CD4-positive, alpha-beta T cell treated with Interleukin-21 for 1 hour (primary cell): ENCODE data around the gene ADK.
"Not testable (repeated sequence)": the region's sequence is repeated elsewhere in the genome, so short reads cannot be mapped to it uniquely, and the experiment has no call there.

ENCODE experiments used
- DNase-seq: peaks from one replicate; pipeline ENCODE4 v3.0.0-alpha.2; 2020

ADK gene

DNA sequence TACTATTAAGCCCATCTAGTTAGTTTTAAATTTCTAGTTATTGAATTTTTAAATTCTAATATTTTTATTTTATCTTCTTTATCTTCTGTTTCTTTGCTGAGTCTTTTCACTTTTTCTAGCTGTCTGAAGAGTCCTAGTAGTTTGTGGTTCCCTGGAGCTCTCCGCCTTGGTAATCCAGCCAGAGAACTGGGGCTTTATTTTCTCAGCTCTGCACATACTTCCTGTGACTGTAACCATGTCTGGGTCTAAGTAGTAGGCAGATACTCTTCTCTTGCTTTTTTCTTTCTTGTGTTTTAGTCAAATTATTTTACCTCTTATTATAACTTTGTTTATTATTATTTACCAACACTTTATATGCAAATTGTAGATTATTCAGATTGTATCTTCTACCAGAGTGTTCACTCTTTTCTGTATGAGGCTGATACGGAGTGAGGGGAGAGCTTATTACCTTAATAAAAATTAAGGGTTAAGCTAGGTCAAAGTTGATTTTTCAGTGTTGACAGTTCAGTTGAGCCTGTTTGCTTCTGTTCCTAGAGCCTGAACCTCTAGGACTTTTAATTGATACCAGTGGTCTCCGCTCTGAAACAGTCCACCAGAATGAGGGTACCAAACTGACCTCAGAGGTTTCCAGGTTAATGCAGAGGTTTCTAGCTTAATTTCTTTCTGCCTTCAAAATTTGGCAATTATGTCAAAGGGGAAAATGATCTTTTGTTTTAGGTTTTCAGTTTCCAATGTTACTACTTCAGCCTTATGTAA lies 155.4 kb downstream of the ADK start:
- no peak for DNase-seq

DNA sequence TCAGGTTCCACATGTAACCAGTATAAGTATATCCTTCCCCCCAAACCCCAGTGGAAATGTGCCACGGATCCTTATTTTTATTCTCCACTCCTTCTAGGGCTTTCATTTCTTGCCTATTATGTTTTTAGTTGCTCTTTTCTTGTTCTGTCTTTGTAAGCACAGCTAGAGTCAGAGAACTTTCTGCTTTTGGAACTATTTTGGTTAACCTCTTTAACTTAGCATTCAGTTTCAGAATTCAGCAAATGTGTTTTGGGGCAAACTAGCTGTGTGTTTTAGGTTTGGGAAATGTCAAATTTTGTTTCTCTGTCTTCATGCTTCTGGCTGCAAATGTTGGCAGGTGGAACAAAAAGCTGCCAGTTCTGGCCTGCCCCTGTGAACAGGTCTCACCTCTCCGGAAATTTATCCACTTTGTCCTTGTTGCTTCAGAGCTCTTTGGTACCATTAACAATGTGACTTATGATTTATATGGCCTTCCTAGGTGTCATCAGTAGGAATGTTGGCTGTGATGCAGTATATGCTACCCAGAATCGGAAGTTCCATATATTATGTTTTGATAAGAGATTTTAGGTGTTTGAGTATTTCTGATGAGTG lies 156.1 kb downstream of the ADK start:
- no peak for DNase-seq

GRCh38 chr10:74310652-74311257 lies 159.7 kb downstream of the ADK start:
- no peak for DNase-seq

GRCh38 chr10:74314166-74314565 lies 163.1 kb downstream of the ADK start:
- DNase-seq = peak; percentile 10

- no peak for DNase-seq
Observed at GRCh38 chr10:74320026-74320425, 169.0 kb downstream of the ADK start.

DNA sequence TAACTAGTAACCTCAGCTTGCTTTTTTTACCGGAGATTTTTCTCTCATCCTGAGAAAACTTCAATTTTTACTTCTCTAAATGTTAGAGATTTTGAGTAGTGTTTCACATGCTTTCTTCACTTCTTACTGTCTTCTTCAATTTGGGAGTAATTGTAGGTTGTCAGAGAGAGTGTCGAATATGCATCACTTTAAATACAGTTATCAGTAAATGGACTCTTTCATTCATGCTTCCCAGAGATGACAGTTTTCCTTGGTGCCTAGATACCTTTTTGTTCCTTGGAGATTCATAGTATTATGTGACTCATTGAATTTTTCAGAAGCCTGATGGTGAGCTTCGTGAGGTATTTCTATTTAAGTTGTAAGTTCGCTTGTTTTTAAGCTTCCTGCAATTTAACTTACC lies 169.7 kb downstream of the ADK start:
- DNase-seq = no peak

DNA sequence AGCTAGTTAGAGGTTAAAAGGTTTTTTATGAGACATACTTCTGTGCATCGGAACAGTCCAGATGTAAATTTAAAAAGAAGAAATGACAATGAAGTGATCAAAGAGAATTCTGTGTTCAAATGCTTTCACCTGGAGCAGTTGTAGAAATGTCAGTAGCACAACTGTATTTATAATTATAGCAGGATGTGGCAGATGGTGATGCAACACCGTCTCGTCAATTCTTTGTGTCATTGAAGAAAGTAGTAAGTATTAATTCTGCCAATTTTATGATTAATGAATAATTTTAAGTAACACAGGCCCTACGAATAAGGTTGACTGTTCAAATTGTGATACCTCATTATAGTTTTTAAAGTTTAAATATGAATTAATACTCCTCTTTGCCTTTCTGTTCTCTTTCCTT lies 171.1 kb downstream of the ADK start:
- no peak for DNase-seq

DNA sequence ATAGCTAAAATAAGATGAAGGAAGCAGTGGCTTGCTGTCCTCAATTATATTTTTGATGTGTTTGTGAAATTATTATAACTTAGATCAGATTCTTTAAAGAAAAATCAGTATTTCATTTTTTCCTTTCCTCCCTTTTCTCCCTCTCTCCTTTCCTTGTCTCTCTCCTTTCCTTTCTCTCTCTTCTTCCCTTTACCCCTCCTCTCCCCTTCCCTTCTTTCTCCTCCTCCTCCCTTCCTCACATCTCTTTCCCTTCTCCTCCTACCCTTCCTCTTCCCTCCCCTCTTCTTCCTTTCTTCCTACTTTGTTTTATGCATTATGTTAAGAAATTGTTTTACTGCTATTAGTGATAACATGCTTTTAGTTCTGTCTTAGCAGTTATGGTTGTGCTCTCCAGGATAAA lies 171.5 kb downstream of the ADK start:
- no peak for DNase-seq

GRCh38 chr10:74328388-74328787 lies 177.4 kb downstream of the ADK start:
- DNase-seq = no peak

GRCh38 chr10:74329873-74330272 lies 178.9 kb downstream of the ADK start:
- no peak for DNase-seq

DNA sequence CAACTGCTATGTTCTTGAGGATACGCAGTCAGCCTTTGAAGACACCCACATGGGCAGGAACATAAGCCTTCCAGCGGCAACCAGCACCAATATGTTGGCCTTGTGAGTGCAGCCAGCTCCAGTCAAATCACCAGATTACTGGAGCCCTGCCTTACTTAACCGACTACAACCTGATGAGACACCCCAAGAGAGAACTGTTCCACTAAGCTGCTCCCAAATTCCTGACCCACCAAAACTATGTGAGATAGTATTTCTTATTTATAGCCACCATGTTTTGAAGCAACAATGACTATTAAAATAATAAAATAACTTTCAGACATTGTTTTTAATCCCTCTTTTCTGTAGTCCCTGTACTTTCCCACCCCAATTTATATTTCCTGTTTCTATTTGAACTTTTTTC lies 179.6 kb downstream of the ADK start:
- no peak for DNase-seq

DNA sequence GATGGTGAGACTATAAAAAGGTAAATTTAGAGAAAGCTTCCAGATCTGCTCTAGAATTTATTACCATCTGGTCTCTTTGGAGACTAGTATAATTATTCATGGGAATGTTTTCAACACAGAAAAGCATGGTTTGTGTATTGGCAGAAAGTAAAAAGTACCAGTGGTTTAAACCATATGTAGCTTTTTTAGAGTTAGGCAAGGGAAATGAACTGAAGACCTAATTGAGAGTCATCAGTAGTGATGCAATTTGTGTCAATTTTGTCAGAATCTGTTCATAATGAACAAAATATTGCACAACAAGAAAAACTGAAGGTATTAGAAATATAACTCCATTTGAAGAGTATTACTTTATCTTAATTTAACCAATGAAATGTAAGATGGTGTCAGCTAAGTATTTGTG lies 181.4 kb downstream of the ADK start:
- DNase-seq = no peak

DNA sequence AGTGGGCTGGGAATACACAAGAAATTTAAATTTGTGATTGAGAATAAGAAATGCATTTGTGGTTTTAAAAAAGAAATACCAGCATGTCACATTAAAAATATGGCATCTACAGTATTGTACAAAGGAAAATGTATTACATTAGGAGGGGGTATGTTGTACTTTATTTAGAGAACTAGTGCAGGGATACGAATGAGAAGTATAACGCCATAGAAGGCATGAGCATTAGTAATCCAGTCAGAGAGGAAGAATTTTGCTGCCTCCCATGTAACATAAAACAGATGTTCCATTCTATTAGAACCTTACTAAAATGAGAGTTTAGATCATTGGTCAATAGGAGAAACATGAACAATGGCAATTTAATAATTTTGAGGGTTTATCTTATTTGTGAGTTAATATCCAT lies 182.2 kb downstream of the ADK start:
- no peak for DNase-seq

- no peak for DNase-seq
Observed at GRCh38 chr10:74334221-74334620, 183.2 kb downstream of the ADK start.

DNA sequence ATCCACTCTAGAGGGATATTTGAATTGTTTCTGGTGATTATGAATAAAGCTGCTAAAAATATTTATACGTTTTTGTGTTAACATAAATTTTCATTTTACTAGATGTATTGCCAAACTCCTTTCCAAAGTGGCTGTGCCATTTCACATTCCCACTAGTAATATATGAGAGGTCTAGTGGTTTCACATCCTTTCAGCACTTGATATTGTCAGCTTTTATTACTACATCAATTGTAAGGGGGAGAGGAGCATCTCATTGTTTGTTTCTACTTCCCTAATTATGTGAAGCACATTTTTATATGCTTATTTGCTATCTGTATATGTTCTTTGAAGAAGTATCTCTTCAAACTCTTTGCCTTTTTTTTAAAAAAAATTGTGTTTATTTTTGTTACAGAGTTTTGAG lies 184.5 kb downstream of the ADK start:
- no peak for DNase-seq

DNA sequence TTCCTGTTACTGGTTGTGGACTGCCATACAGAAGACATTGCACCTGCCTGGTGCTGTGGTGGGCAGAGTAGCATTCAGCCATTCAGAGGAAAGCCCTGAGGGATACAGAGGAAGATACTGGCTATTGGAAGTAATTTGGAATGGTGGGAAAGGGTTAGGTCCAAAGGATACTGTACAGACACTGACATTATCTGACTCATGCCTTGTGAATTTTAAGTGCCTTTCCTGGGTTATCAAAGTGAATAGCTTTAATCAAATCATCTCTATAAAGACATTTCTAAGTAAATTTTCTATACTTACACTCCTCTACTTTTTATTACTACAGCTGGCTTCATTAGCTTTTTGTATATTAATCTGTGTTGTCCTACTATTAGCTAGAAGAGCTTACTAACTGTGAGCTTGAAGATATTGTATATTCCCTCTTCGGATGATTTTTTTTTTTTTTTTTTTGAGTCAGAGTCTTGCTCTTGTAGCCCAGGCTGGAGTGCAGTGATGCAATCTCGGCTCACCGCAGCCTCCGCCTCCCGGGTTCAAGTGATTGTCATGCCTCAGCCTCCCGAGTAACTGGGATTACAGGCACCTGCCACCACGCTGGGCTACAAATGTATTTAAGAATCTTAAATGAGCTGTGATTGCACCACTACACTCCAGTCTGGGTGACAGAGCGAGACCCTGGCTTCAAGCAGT lies 186.5 kb downstream of the ADK start:
- DNase-seq = no peak

GRCh38 chr10:74342991-74343390 lies 192.0 kb downstream of the ADK start:
- no peak for DNase-seq

GRCh38 chr10:74343804-74344203 lies 192.8 kb downstream of the ADK start:
- no peak for DNase-seq

- DNase-seq = no peak
Observed at GRCh38 chr10:74344306-74344705, 193.3 kb downstream of the ADK start.

- DNase-seq = no peak
Observed at GRCh38 chr10:74347522-74347921, 196.5 kb downstream of the ADK start.

GRCh38 chr10:74353021-74353420 lies 202.0 kb downstream of the ADK start:
- not testable (repeated sequence) for DNase-seq

GRCh38 chr10:74361678-74362077 lies 210.7 kb downstream of the ADK start:
- no peak for DNase-seq

GRCh38 chr10:74363727-74364126 lies 212.7 kb downstream of the ADK start:
- no peak for DNase-seq

DNA sequence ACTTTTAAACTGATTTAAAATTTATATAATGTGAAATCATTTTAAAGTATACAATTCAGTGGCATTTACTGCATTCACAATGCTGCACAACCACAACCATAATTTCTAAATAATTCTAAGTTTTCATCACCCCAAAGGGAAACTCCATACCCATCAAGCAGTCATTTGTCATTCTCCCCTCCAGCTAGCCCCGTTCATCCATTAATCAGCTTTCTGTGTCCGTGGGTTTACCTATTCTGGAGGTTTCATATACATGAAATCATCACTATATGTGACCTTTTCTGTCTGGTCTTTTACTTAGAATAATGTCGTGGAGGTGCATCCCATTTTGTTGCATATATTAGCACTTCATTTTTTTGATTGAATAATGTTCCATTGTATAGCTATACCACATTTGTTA lies 214.1 kb downstream of the ADK start:
- no peak for DNase-seq
